ENCODE measurements around the gene GDPD4. TPM values are rescaled to one million over a fixed set of nuclear protein-coding genes. Genes with fewer than 3 reads are reported as not detected.

The GDPD4 gene
- polyA plus RNA-seq, 4 donors: 2.2 to 4.5 TPM; not detected in 2

- DNase-seq: no peak
- 84 to 86% (median 84%) methylated on average over 20 of the region's 20 CpGs for WGBS, 3 donors
- peaks cover 0 to 100% (median 0%) of the 10 kb centered on the region in 3 donors for H3K36me3 ChIP-seq (ENCODE audit: control insufficient read depth in 3 of 3, insufficient read depth in 2 of 3, low read depth in 1 of 3, low read length in 3 of 3)
- H3K27me3 ChIP-seq (ENCODE audit: control insufficient read depth in 3 of 3, insufficient read depth in 3 of 3, low read length in 3 of 3): no peaks in the 10 kb centered on the region
- FAIRE-seq: no peak
- H3K27ac ChIP-seq (ENCODE audit: low read depth in 1 of 3, low read length in 2 of 3): no peak overlapping the region
- H3K9me3 ChIP-seq (ENCODE audit: control insufficient read depth in 2 of 2, insufficient read depth in 1 of 2, low read depth in 1 of 2, low read length in 1 of 2): no peaks in the 10 kb centered on the region
- no peak overlapping the region for H3K4me3 ChIP-seq (ENCODE audit: low read depth in 1 of 3, low read length in 3 of 3)
- H3K4me1 ChIP-seq (ENCODE audit: control insufficient read depth in 3 of 3, insufficient read depth in 2 of 3, low read depth in 1 of 3, low read length in 2 of 3): no peaks in the 10 kb centered on the region
These were observed 97.4 kb downstream of the GDPD4 start for GRCh38 chr11:77203901-77204753.

GRCh38 chr11:77202941-77203900, 98.3 kb downstream of the GDPD4 start:
- peaks cover 0 to 100% (median 0%) of the 10 kb centered on the region in 3 donors for H3K36me3 ChIP-seq (ENCODE audit: control insufficient read depth in 3 of 3, insufficient read depth in 2 of 3, low read depth in 1 of 3, low read length in 3 of 3)
- no peak overlapping the region for H3K4me3 ChIP-seq (ENCODE audit: low read depth in 1 of 3, low read length in 3 of 3)
- H3K27ac ChIP-seq (ENCODE audit: low read depth in 1 of 3, low read length in 2 of 3): no peak overlapping the region
- WGBS, 3 donors: 89 to 93% (median 91%) methylated on average over 23 to 25 of the region's 25 CpGs
- FAIRE-seq (no peak), DNase-seq (no peak)
- no peaks in the 10 kb centered on the region for H3K4me1 ChIP-seq (ENCODE audit: control insufficient read depth in 3 of 3, insufficient read depth in 2 of 3, low read depth in 1 of 3, low read length in 2 of 3)
- H3K9me3 ChIP-seq (ENCODE audit: control insufficient read depth in 2 of 2, insufficient read depth in 1 of 2, low read depth in 1 of 2, low read length in 1 of 2): no peaks in the 10 kb centered on the region
- H3K27me3 ChIP-seq (ENCODE audit: control insufficient read depth in 3 of 3, insufficient read depth in 3 of 3, low read length in 3 of 3): no peaks in the 10 kb centered on the region

GRCh38 chr11:77201991-77202841, 99.3 kb downstream of the GDPD4 start:
- Histone ChIP-seq H3K27me3 (ENCODE audit: control insufficient read depth in 3 of 3, insufficient read depth in 3 of 3, low read length in 3 of 3) (no peaks in the 10 kb centered on the region), H3K4me1 (ENCODE audit: control insufficient read depth in 3 of 3, insufficient read depth in 2 of 3, low read depth in 1 of 3, low read length in 2 of 3) (no peaks in the 10 kb centered on the region), H3K27ac (ENCODE audit: low read depth in 1 of 3, low read length in 2 of 3) (no peak overlapping the region), H3K36me3 (ENCODE audit: control insufficient read depth in 3 of 3, insufficient read depth in 2 of 3, low read depth in 1 of 3, low read length in 3 of 3) (peaks cover 0 to 100% (median 0%) of the 10 kb centered on the region in 3 donors), H3K4me3 (ENCODE audit: low read depth in 1 of 3, low read length in 3 of 3) (no peak overlapping the region), H3K9me3 (ENCODE audit: control insufficient read depth in 2 of 2, insufficient read depth in 1 of 2, low read depth in 1 of 2, low read length in 1 of 2) (no peaks in the 10 kb centered on the region)
- DNase-seq: no peak
- 93 to 95% (median 94%) methylated on average over 22 to 23 of the region's 23 CpGs for WGBS, 3 donors
- FAIRE-seq: no peak

GRCh38 chr11:77201370-77201769, 100.1 kb downstream of the GDPD4 start:
- 89 to 90% (median 89%) methylated on average over 11 of the region's 11 CpGs for WGBS, 3 donors
- H3K4me1 ChIP-seq (ENCODE audit: control insufficient read depth in 3 of 3, insufficient read depth in 2 of 3, low read depth in 1 of 3, low read length in 2 of 3): no peaks in the 10 kb centered on the region
- peaks cover 0 to 99% (median 0%) of the 10 kb centered on the region in 3 donors for H3K36me3 ChIP-seq (ENCODE audit: control insufficient read depth in 3 of 3, insufficient read depth in 2 of 3, low read depth in 1 of 3, low read length in 3 of 3)
- no peaks in the 10 kb centered on the region for H3K27me3 ChIP-seq (ENCODE audit: control insufficient read depth in 3 of 3, insufficient read depth in 3 of 3, low read length in 3 of 3)
- FAIRE-seq (no peak), DNase-seq (no peak)
- H3K27ac ChIP-seq (ENCODE audit: low read depth in 1 of 3, low read length in 2 of 3): no peak overlapping the region
- H3K4me3 ChIP-seq (ENCODE audit: low read depth in 1 of 3, low read length in 3 of 3): no peak overlapping the region
- H3K9me3 ChIP-seq (ENCODE audit: control insufficient read depth in 2 of 2, insufficient read depth in 1 of 2, low read depth in 1 of 2, low read length in 1 of 2): no peaks in the 10 kb centered on the region

DNA sequence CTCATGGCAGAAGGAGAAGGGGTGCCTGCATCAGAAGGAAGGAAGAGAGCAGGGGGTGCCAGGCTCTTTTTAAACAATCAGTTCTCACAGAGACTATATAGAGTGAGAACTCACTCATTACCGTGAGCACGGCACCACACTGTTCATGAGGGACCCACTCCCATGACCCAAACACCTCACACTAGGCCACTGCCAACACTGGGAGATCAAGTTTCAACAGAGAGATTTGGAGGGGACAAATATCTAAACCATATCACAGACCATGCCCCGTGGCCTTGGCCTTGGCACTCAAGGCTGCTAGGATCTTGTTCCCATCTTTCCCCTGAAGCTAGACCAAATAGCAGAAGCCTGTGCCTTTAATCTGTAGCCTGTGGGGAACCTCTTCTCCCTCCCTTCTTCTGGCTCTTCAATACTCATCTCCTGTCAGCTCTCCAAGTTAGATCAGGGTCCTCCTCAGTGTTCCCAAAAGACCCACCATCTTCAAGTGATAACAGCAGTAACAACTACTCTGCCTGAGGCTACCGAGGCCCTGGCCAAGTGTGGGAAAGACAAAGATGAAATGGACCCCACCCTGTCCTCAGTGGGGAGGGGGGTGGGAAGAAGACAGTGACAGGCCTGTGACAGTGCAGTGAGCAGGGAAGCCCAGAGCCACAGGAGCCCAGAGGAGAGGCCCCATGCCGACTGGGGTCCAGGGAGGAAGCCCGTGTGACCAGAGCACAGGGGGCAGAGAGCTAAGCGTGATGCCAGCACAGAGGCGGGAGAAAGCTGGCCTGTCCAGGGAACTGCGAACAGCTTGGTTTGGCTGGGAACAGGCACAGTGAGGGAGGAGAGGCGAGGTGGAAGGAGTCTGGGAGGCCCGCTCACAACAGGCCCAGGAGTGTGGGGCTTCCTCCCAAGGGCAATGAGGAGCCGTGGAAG, 100.9 kb downstream of the GDPD4 start:
- no peak for DNase-seq

GRCh38 chr11:77199137-77199745, 102.2 kb downstream of the GDPD4 start:
- Histone ChIP-seq H3K4me1 (ENCODE audit: control insufficient read depth in 3 of 3, insufficient read depth in 2 of 3, low read depth in 1 of 3, low read length in 2 of 3) (no peaks in the 10 kb centered on the region), H3K27me3 (ENCODE audit: control insufficient read depth in 3 of 3, insufficient read depth in 3 of 3, low read length in 3 of 3) (no peaks in the 10 kb centered on the region), H3K27ac (ENCODE audit: low read depth in 1 of 3, low read length in 2 of 3) (no peak overlapping the region), H3K4me3 (ENCODE audit: low read depth in 1 of 3, low read length in 3 of 3) (no peak overlapping the region), H3K36me3 (ENCODE audit: control insufficient read depth in 3 of 3, insufficient read depth in 2 of 3, low read depth in 1 of 3, low read length in 3 of 3) (peaks cover 0 to 96% (median 0%) of the 10 kb centered on the region in 3 donors), H3K9me3 (ENCODE audit: control insufficient read depth in 2 of 2, insufficient read depth in 1 of 2, low read depth in 1 of 2, low read length in 1 of 2) (no peaks in the 10 kb centered on the region)
- DNase-seq (no peak), FAIRE-seq (no peak)
- 95 to 97% (median 96%) methylated on average over 13 of the region's 13 CpGs for WGBS, 3 donors

More for the DNA sequence above, 100.9 kb downstream of the GDPD4 start:
- Histone ChIP-seq H3K36me3 (ENCODE audit: control insufficient read depth in 3 of 3, insufficient read depth in 2 of 3, low read depth in 1 of 3, low read length in 3 of 3) (peaks cover 0 to 96% (median 0%) of the 10 kb centered on the region in 3 donors), H3K4me1 (ENCODE audit: control insufficient read depth in 3 of 3, insufficient read depth in 2 of 3, low read depth in 1 of 3, low read length in 2 of 3) (no peaks in the 10 kb centered on the region), H3K27ac (ENCODE audit: low read depth in 1 of 3, low read length in 2 of 3) (no peak overlapping the region), H3K27me3 (ENCODE audit: control insufficient read depth in 3 of 3, insufficient read depth in 3 of 3, low read length in 3 of 3) (no peaks in the 10 kb centered on the region), H3K4me3 (ENCODE audit: low read depth in 1 of 3, low read length in 3 of 3) (no peak overlapping the region), H3K9me3 (ENCODE audit: control insufficient read depth in 2 of 2, insufficient read depth in 1 of 2, low read depth in 1 of 2, low read length in 1 of 2) (no peaks in the 10 kb centered on the region)
- 84 to 89% (median 86%) methylated on average over 12 of the region's 12 CpGs for whole genome bisulfite sequencing, 3 donors
- FAIRE-seq: no peak

DNA sequence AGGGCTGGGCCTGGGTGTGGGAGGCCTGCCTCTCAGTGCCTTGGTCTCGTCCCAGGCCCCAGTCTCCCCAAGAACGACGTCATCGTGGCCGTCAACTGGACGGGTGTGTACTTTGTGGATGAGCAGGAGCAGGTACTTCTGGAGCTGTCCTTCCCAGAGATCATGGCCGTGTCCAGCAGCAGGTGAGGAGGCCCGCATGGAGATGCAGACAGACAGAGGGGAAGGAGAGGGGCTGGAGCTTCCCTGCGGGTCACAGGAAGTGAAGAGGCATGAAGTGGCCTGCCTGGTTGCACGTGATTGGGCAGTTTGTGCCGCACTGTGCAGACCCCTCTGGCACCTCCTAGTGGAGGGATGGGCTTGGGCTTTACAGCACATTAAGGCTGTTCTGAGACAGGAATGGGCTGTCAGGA, 103.0 kb downstream of the GDPD4 start:
- H3K36me3 ChIP-seq (ENCODE audit: control insufficient read depth in 3 of 3, insufficient read depth in 2 of 3, low read depth in 1 of 3, low read length in 3 of 3): peaks cover 0 to 96% (median 0%) of the 10 kb centered on the region in 3 donors
- no peak overlapping the region for H3K27ac ChIP-seq (ENCODE audit: low read depth in 1 of 3, low read length in 2 of 3)
- DNase-seq (no peak), FAIRE-seq (no peak)
- H3K4me3 ChIP-seq (ENCODE audit: low read depth in 1 of 3, low read length in 3 of 3): no peak overlapping the region
- H3K27me3 ChIP-seq (ENCODE audit: control insufficient read depth in 3 of 3, insufficient read depth in 3 of 3, low read length in 3 of 3): no peaks in the 10 kb centered on the region
- no peaks in the 10 kb centered on the region for H3K4me1 ChIP-seq (ENCODE audit: control insufficient read depth in 3 of 3, insufficient read depth in 2 of 3, low read depth in 1 of 3, low read length in 2 of 3)
- WGBS, 3 donors: 71 to 87% (median 72%) methylated on average over 11 of the region's 11 CpGs
- no peaks in the 10 kb centered on the region for H3K9me3 ChIP-seq (ENCODE audit: control insufficient read depth in 2 of 2, insufficient read depth in 1 of 2, low read depth in 1 of 2, low read length in 1 of 2)

Measured in small intestine (tissue), 7 donors.